H1 (cell line): Measurements from ENCODE around the gene PNLIP. TPM values are rescaled to one million over a fixed set of nuclear protein-coding genes. Genes with fewer than 3 reads are reported as not detected.

ENCODE experiments used
- NRF1 ChIP-seq: IDR thresholded peaks from 2 replicates; pipeline ENCODE4 v1.6.1; 2011; ENCODE audit warnings: mild to moderate bottlenecking, low read depth, low read length, improper control_type of control experiment
- polyA plus RNA-seq, 7 experiments: library from polyadenylated mRNA; depleted of rRNA in 3 of 7; stranded (reverse) in 5 of 7; unstranded in 2 of 7; fragments of >200 nt in 5 of 7; fragments of 200-250 nt in 2 of 7; gene quantifications; 1 replicate in 5 of 7; 2 replicates in 1 of 7; 4 replicates in 1 of 7; pipeline versions ENCODE4 v1.2.1 to v1.2.3, GENCODE V29; 2011 to 2013; ENCODE audit warnings: missing spikeins in 2 of 7, mixed read lengths in 2 of 7
- total RNA-seq: library from RNA; stranded (reverse); fragmentation: NEBNext Ultra II Directional; extraction: Animal tissue kit (Norgen Biotek cat#: 25700); gene quantifications from 2 replicates; pipeline ENCODE4 v1.2.1, GENCODE V29; 2021

The PNLIP gene
- total and polyA plus RNA-seq, 2 of the 8 experiments (the other 6 are each of a cell fraction or from before 2014, with no cell fraction given), result not detected

DNA sequence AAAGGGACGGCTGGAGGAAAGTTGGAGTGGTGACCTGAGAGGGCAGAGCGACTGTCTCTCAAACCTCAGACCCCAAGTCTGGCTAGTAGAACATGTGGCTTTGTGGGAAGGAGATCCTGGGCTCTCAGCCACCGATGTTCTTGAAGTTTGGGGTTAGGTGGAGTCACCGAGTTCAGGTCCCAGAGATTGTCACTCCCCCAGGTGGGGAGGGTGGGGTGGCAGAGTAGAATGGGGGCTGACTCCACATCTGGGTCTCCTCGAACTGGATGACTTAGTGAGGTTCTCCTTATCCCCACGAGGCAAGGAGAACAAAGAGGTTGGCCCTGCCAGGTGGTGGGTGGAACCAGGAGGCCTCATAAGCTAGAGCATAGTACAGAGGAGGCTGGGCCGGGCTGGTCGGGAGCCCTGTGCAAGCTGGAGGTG is 60.3 kb downstream of the PNLIP start (continued):
- TF ChIP-seq NRF1, result no peak
